OCI-LY3 (cell line): ENCODE data around the gene ANKRA2.

Experiments used
- H2AFZ ChIP-seq: fragments of 200-600, 300-600 bp; shearing (Covaris generic); 2 replicates; pipeline ENCODE4 v1.6.0; 2014; ENCODE audit warnings: antibody characterized with exemption, low read depth, low read length
- H3K27ac ChIP-seq: fragments of 200-600, 300-600 bp; sonication (generic); 2 replicates; pipeline ENCODE4 v1.5.1; 2014; ENCODE audit warnings: mild to moderate bottlenecking, low read length, moderate library complexity, mixed read lengths
- H3K27me3 ChIP-seq: fragments of 200-600, 300-600 bp; sonication (generic); 2 replicates; pipeline ENCODE4 v1.6.1; 2014; ENCODE audit warnings: low read depth, low read length, mixed read lengths
- H3K36me3 ChIP-seq: fragments of 200-600, 300-600 bp; sonication (generic); replicated peaks from 2 replicates; pipeline ENCODE3; 2014; ENCODE audit warnings: low read depth, low read length, mixed read lengths
- H3K4me1 ChIP-seq: fragments of 300-600, 200-600 bp; sonication (generic); 2 replicates; pipeline ENCODE4 v1.6.1; 2014; ENCODE audit warnings: low read length, mixed read lengths
- H3K4me2 ChIP-seq: fragments of 200-600, 300-600 bp; sonication (generic); 2 replicates; pipeline ENCODE4 v1.6.1; 2014; ENCODE audit warnings: low read length, mixed read lengths
- H3K4me3 ChIP-seq: fragments of 300-600, 200-600 bp; sonication (generic); 2 replicates; pipeline ENCODE4 v1.5.1; 2014; ENCODE audit warnings: antibody characterized with exemption, mild to moderate bottlenecking, low read length, moderate library complexity
- H3K79me2 ChIP-seq: fragments of 300-600, 200-600 bp; shearing (Covaris generic); 2 replicates; pipeline ENCODE4 v1.6.1; 2014; ENCODE audit warnings: mild to moderate bottlenecking, low read length, mixed read lengths
- H3K9ac ChIP-seq: fragments of 300-600, 200-600 bp; shearing (Covaris generic); 2 replicates; pipeline ENCODE4 v1.6.0; 2014; ENCODE audit warnings: mild to moderate bottlenecking, low read length, moderate library complexity
- H3K9me3 ChIP-seq: fragments of 200-600, 300-600 bp; shearing (Covaris generic); 2 replicates; pipeline ENCODE4 v1.6.1; 2014; ENCODE audit warnings: low read length, mixed read lengths; ENCODE audit not compliant: insufficient read depth
- H4K20me1 ChIP-seq: fragments of 200-600, 300-600 bp; sonication (generic); 2 replicates; pipeline ENCODE4 v1.6.1; 2016; ENCODE audit warnings: low read length, mixed read lengths; ENCODE audit not compliant: insufficient read depth
- EZH2phosphoT487 ChIP-seq: fragments of 200-600 bp; shearing (Covaris generic); IDR thresholded peaks from 2 replicates; pipeline ENCODE4 v1.6.1; 2018; ENCODE audit warnings: antibody characterized with exemption, mixed run types, low read depth
- TF ChIP-seq, protein P1 (sequence below): fragments of 200-600, 300-600 bp; sonication (generic); IDR thresholded peaks from 2 replicates; pipeline ENCODE4 v1.5.1; 2014; ENCODE audit warnings: antibody characterized with exemption, low read length, low read depth

The ANKRA2 gene

DNA sequence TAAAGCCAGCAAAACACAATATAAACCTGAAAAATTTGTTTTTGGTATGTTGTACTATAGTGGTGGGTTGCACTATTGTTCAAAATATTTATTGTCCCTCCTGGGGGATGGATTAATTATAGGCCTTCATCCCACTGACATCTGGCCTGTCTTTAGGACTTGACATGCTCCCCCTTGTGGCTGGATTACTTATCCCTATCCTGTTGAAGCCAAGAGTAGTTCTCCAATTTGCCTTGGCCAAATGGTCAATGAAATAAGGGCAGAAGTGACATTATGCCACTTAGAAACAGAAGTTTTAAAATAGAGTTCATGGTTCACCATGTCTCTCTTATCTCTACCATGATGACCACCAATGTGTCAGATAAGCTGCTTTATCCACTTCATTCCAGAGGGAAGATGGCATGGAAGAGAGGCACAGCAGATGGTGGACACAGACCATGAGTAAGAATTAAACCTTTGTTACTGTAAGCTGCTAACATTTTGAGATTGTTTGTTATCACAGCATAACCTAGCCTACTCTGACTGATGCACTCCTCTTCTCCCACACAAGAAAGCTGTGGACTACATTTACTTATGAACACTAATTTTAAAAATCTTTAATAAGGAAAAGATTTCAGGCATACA is 31.4 kb upstream of the ANKRA2 start:
- Histone ChIP-seq H3K9ac (no peak overlapping the region), H2AFZ (no peak overlapping the region), H3K79me2 (no peaks in the 10 kb centered on the region), H3K27me3 (no peaks in the 10 kb centered on the region), H3K9me3 (no peaks in the 10 kb centered on the region), H3K36me3 (no peaks in the 10 kb centered on the region), H3K4me2 (no peak overlapping the region), H3K4me3 (no peak overlapping the region), H3K27ac (no peak overlapping the region), H4K20me1 (no peaks in the 10 kb centered on the region), H3K4me1 (no peaks in the 10 kb centered on the region)
- TF ChIP-seq, protein P1, sequence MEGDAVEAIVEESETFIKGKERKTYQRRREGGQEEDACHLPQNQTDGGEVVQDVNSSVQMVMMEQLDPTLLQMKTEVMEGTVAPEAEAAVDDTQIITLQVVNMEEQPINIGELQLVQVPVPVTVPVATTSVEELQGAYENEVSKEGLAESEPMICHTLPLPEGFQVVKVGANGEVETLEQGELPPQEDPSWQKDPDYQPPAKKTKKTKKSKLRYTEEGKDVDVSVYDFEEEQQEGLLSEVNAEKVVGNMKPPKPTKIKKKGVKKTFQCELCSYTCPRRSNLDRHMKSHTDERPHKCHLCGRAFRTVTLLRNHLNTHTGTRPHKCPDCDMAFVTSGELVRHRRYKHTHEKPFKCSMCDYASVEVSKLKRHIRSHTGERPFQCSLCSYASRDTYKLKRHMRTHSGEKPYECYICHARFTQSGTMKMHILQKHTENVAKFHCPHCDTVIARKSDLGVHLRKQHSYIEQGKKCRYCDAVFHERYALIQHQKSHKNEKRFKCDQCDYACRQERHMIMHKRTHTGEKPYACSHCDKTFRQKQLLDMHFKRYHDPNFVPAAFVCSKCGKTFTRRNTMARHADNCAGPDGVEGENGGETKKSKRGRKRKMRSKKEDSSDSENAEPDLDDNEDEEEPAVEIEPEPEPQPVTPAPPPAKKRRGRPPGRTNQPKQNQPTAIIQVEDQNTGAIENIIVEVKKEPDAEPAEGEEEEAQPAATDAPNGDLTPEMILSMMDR: peak; percentile 60
- TF ChIP-seq EZH2phosphoT487: no peak

DNA sequence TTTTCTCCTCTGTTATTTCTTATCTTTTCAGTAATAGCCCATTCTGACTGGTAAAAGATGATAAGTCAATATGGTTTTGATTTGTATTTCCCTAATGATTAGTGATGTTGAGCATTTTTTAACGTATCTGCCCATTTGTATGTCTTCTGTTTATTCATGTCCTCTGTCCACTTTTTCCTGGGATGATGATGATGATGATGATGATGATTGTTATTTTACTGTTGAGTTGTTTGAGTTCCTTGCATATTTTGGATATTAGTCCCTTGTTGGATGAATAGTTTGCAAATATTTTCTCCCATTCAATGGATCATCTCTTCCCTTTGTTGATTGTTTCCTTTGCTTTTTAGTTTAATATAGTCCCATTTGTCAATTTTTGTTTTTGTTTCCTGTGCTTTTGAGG is 27.1 kb upstream of the ANKRA2 start:
- no peak overlapping the region for H2AFZ ChIP-seq
- H3K9ac ChIP-seq: no peak overlapping the region
- TF ChIP-seq, protein P1: no peak
- TF ChIP-seq EZH2phosphoT487: no peak
- H3K27ac ChIP-seq: no peak overlapping the region
- no peaks in the 10 kb centered on the region for H3K79me2 ChIP-seq
- H3K4me3 ChIP-seq: no peak overlapping the region
- peaks cover 5% of the 10 kb centered on the region for H3K4me1 ChIP-seq
- no peaks in the 10 kb centered on the region for H3K36me3 ChIP-seq
- no peak overlapping the region for H3K4me2 ChIP-seq
- H4K20me1 ChIP-seq: no peaks in the 10 kb centered on the region
- H3K27me3 ChIP-seq: no peaks in the 10 kb centered on the region
- H3K9me3 ChIP-seq: no peaks in the 10 kb centered on the region

DNA sequence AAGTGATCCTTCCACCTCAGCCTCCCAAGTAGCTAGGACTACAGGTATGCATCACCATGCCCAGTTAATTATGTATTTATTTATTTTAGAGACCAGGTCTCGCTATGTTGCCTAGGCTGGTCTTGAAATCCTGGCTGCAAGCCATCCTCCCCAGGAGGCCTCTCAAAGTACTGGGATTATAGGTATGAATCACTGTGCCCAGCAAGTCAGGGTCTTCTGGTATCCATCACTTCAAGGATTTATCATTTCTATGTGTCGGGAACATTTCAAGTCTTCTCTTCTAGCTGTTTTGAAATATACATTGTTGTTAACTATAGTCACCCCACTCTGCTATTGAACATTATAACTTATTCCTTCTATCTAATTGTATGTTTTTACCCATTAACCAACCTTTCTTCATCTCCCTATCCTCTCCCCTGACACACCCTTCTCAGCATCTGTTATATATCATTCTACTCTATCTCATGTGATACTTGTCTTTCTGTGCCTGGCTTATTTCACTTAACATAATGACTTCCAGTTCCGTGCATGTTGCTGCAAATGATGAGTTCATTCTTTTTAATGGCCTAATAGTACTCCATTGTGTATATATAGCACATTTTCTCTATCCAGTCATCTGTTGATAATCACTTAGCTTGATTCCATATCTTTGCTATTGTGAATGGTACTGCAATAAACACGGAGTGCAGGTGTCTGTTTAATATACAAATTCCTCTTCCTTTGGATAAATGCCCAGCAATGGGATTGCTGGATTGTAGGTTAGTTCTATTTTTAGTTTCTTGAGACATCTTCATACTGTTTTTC is 26.5 kb upstream of the ANKRA2 start:
- no peaks in the 10 kb centered on the region for H4K20me1 ChIP-seq
- no peak for TF ChIP-seq EZH2phosphoT487
- TF ChIP-seq, protein P1: no peak
- no peak overlapping the region for H3K4me2 ChIP-seq
- no peaks in the 10 kb centered on the region for H3K27me3 ChIP-seq
- H3K27ac ChIP-seq: no peak overlapping the region
- no peaks in the 10 kb centered on the region for H3K9me3 ChIP-seq
- H3K36me3 ChIP-seq: no peaks in the 10 kb centered on the region
- no peak overlapping the region for H2AFZ ChIP-seq
- H3K9ac ChIP-seq: no peak overlapping the region
- H3K79me2 ChIP-seq: no peaks in the 10 kb centered on the region
- no peak overlapping the region for H3K4me3 ChIP-seq
- H3K4me1 ChIP-seq: peaks cover 5% of the 10 kb centered on the region

DNA sequence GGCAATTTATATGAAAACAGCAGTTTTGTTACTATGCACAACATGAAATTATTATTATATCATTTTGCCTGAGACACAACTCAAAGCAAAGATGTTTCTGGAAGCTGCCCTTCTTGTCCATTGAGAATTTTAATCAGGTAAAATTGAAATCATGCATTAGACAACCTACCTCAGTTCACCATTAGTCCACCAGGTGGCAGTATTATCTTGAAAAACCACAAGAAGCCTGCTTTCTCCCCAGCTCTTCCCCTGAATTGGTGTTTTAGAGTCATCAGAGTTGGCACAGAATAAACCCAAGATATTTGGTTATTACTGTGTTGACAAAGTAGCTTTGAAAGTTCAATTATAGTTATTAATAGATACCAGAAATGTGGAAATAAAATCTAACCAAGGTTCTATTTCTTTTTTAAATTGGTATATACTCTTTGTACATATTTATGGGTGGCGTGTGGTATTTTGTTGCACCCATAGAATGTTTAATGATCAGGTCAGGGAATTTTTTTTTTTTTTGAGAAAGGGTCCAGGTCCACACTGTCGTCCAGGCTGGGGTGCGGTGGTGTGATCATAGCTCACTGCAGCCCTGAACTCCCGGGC is 25.8 kb upstream of the ANKRA2 start:
- H3K4me3 ChIP-seq: no peak overlapping the region
- H3K9ac ChIP-seq: no peak overlapping the region
- H2AFZ ChIP-seq: no peak overlapping the region
- TF ChIP-seq EZH2phosphoT487: no peak
- TF ChIP-seq, protein P1: peak; percentile 74
- H3K27ac ChIP-seq: no peak overlapping the region
- no peaks in the 10 kb centered on the region for H3K79me2 ChIP-seq
- no peaks in the 10 kb centered on the region for H3K9me3 ChIP-seq
- peaks cover 5% of the 10 kb centered on the region for H3K4me1 ChIP-seq
- no peak overlapping the region for H3K4me2 ChIP-seq
- H3K36me3 ChIP-seq: no peaks in the 10 kb centered on the region
- no peaks in the 10 kb centered on the region for H4K20me1 ChIP-seq
- no peaks in the 10 kb centered on the region for H3K27me3 ChIP-seq
